Neutrophil (primary cell): Measurements from ENCODE around the gene SLC18A2.
A peak's percentile ranks its signal among the peaks of the same experiment; 100 is the strongest.

Experiments used
- H3K27ac ChIP-seq: fragments of 200-600 bp; sonication (generic); 2 replicates; pipeline ENCODE4 v1.5.1; 2016; ENCODE audit warnings: mild to moderate bottlenecking, moderate library complexity
- H3K27me3 ChIP-seq: fragments of 200-600 bp; sonication (generic); 2 replicates; pipeline ENCODE4 v1.6.0; 2016; ENCODE audit warnings: mild to moderate bottlenecking
- H3K36me3 ChIP-seq: fragments of 200-600 bp; sonication (generic); 2 replicates; pipeline ENCODE4 v1.5.1; 2017
- H3K4me1 ChIP-seq, 2 experiments: fragments of 200-600 bp in 1 of 2; sonication (generic) in 1 of 2; 1 replicate in 1 of 2; 2 replicates in 1 of 2; pipeline versions ENCODE4 v1.5.1 to v1.6.1; 2013 to 2016; ENCODE audit warnings: low read depth in 1 of 2, low read length in 1 of 2, mild to moderate bottlenecking in 1 of 2, moderate library complexity in 1 of 2; ENCODE audit not compliant: control insufficient read depth in 1 of 2, insufficient read depth in 1 of 2
- H3K4me3 ChIP-seq, 2 experiments: fragments of 200-600 bp in 1 of 2; sonication (generic) in 1 of 2; 1 replicate in 1 of 2; 2 replicates in 1 of 2; pipeline ENCODE4 v1.5.1; 2013 to 2016; ENCODE audit warnings: low read depth in 1 of 2, low read length in 1 of 2, mild to moderate bottlenecking in 1 of 2, moderate library complexity in 1 of 2
- H3K9me3 ChIP-seq: fragments of 200-600 bp; sonication (generic); 2 replicates; pipeline ENCODE4 v1.5.1; 2016
- CTCF ChIP-seq: fragments of 200-600 bp; sonication (generic); IDR thresholded peaks from 2 replicates; pipeline ENCODE4 v1.5.1; 2016; ENCODE audit warnings: antibody characterized with exemption

Gene SLC18A2

DNA sequence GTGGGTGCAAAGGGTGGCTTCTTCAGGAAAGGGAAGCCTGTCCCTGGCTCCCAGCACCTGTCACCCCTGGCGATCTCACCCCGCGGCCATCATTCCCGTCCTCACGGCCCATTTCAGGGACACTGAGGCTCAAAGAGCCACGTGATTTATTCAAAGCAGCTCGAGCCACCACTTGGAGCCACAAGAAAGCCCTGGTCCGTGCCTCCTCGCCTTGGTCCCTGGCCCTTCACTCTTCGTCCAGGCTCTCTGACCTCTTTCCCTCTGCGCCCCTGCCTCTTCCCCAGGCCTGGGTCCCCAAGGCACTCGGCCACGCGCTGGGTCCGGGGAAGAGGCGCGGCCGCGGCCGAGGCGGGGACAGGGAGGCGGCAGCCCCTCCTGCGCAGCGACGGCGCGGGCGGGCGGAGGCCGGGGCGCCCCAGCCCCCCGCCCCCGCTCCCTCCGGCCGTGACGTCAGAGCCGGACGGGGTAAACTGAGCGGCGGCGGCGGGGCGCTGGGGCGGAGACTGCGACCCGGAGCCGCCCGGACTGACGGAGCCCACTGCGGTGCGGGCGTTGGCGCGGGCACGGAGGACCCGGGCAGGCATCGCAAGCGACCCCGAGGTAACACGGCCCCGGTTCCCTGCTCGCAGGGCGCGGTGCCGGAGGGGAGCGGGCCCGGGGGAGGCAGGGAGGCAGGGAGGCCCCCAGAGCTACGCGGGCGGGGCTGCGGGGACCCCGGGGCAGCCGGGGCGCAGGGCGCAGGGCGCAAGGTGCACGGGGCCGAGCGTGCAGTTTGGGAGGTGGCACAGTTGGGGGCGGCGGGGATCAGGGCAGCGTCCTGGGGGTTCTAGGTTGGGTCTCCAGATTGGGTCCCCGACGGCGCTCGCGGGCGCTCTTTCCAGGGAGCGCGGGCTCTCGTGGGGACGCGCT lies at the start of gene SLC18A2:
SLC18A2 (plus strand) TSS at position 494 of the 909 bp plus-strand sequence. CDS start 580 bp downstream, outside the sequence.
- peak within 1 kb of the TSS; percentile 50 to 85 for H3K4me3 ChIP-seq
- TF ChIP-seq CTCF: no peak

GRCh38 chr10:117197189-117197588 lies 43.7 kb upstream of the SLC18A2 start, which contains the start of gene KCNK18:
Gene KCNK18 (plus strand): TSS chr10:117197489. CDS start chr10:117197489, 0 bp downstream.
- H3K4me3 ChIP-seq: no peak within 1 kb of the TSS
- TF ChIP-seq CTCF: no peak
- no peak within 1 kb of the TSS for H3K27ac ChIP-seq
- H3K36me3 ChIP-seq: no peaks in the 10 kb centered on the region
- peaks cover 0 to 8% of the 10 kb centered on the region in 2 experiments for H3K4me1 ChIP-seq
- H3K9me3 ChIP-seq: peaks cover 6% of the 10 kb centered on the region
- peaks cover 17% of the 10 kb centered on the region for H3K27me3 ChIP-seq

More for the DNA sequence above, at the start of gene SLC18A2:
- Histone ChIP-seq H3K27ac (no peak within 1 kb of the TSS), H3K9me3 (no peaks in the 10 kb centered on the region), H3K4me1 (peaks cover 31 to 53% of the 10 kb centered on the region in 2 experiments), H3K36me3 (no peaks in the 10 kb centered on the region), H3K27me3 (peaks cover 47% of the 10 kb centered on the region)

GRCh38 chr10:117198088-117198487 lies 42.8 kb upstream of the SLC18A2 start:
- Histone ChIP-seq H3K36me3 (no peaks in the 10 kb centered on the region), H3K4me1 (peaks cover 8 to 17% of the 10 kb centered on the region in 2 experiments), H3K4me3 (no peak overlapping the region), H3K27me3 (peaks cover 10% of the 10 kb centered on the region), H3K9me3 (peaks cover 6% of the 10 kb centered on the region), H3K27ac (no peak overlapping the region)
- TF ChIP-seq CTCF: no peak

DNA sequence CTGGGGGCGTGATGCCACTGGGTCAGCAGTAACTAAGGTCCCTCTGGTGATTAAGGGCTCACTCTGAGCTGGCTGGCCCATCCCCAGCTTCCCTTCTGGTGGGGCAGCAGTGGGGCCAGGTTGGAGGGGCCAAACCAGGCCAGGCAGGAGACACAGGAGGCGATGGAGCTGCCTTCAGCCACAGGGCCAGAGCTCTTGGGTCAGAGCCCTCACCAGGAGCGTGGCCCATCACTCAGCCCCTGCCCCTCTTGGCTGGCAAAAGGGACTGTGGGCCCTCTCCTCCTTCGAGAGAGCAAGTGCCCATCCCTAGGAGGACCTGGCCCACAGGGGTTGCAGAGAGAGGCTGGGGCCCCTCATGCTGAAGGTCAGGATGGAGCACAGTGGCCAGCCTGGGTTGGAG lies 39.1 kb upstream of the SLC18A2 start:
- Histone ChIP-seq H3K4me1 (peaks cover 43 to 53% of the 10 kb centered on the region in 2 experiments), H3K36me3 (no peaks in the 10 kb centered on the region), H3K9me3 (no peaks in the 10 kb centered on the region), H3K27me3 (no peaks in the 10 kb centered on the region), H3K4me3 (no peak overlapping the region), H3K27ac (no peak overlapping the region)
- TF ChIP-seq CTCF: no peak

DNA sequence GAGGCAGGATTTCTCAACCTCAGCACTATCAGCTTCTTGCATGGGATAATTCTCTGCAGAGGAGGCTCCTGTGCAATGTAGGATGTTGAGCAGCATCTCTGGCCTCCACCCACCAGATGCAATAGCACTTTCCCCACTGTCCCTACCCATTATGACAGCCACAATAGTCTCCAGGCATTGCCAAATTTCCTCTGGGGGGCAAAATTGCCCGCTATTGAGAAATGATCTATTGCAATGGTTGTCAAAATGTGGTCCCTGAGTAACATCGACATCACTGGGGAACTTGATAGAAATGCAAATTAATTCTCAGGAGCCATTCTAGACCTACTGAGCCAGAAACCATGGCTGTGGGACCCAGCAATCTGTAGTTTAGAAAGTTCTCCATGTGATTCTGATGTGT lies 36.6 kb upstream of the SLC18A2 start:
- TF ChIP-seq CTCF: no peak
- Histone ChIP-seq H3K27me3 (no peaks in the 10 kb centered on the region), H3K9me3 (no peaks in the 10 kb centered on the region), H3K36me3 (no peaks in the 10 kb centered on the region), H3K4me1 (peaks cover 58 to 69% of the 10 kb centered on the region in 2 experiments), H3K4me3 (no peak overlapping the region), H3K27ac (peak overlapping the region; percentile 27)
